OCI-LY1 (cell line): Measurements from ENCODE around the gene OCIAD1.

ENCODE experiments used
- H2AFZ ChIP-seq: fragments of 200-600 bp; sonication (generic), shearing (Covaris generic); 2 replicates; pipeline ENCODE4 v1.6.0; 2014; ENCODE audit warnings: antibody characterized with exemption, mild to moderate bottlenecking, low read length
- H3F3A ChIP-seq: fragments of 200-600 bp; sonication (generic), shearing (Covaris generic); 2 replicates; pipeline ENCODE4 v1.6.0; 2014; ENCODE audit warnings: mild to moderate bottlenecking, antibody characterized with exemption, low read length, moderate library complexity; ENCODE audit not compliant: insufficient read depth
- H3K27ac ChIP-seq: fragments of 200-600 bp; sonication (generic); 2 replicates; pipeline ENCODE4 v1.5.1; 2014; ENCODE audit warnings: low read length, mixed run types, mild to moderate bottlenecking, low read depth; ENCODE audit not compliant: poor library complexity, severe bottlenecking
- H3K27me3 ChIP-seq: fragments of 200-600 bp; sonication (generic); 2 replicates; pipeline ENCODE4 v1.6.0; 2014; ENCODE audit warnings: antibody characterized with exemption, mild to moderate bottlenecking, low read length, moderate library complexity; ENCODE audit not compliant: insufficient read depth
- H3K36me3 ChIP-seq: fragments of 200-600 bp; sonication (generic); 2 replicates; pipeline ENCODE4 v1.6.1; 2014; ENCODE audit warnings: mild to moderate bottlenecking, antibody characterized with exemption, low read length, moderate library complexity, mixed read lengths; ENCODE audit not compliant: insufficient read depth
- H3K4me1 ChIP-seq: fragments of 200-600 bp; sonication (generic); 2 replicates; pipeline ENCODE4 v1.5.1; 2014; ENCODE audit warnings: mild to moderate bottlenecking, low read length, moderate library complexity; ENCODE audit not compliant: insufficient read depth, severe bottlenecking
- H3K4me2 ChIP-seq: fragments of 200-600 bp; sonication (generic), shearing (Covaris generic); 2 replicates; pipeline ENCODE4 v1.6.1; 2014; ENCODE audit warnings: low read length
- H3K4me3 ChIP-seq: fragments of 200-600 bp; sonication (generic); 2 replicates; pipeline ENCODE4 v1.5.1; 2014; ENCODE audit warnings: low read length, low read depth, mild to moderate bottlenecking, mixed read lengths; ENCODE audit not compliant: poor library complexity, severe bottlenecking
- H3K79me2 ChIP-seq: fragments of 200-600 bp; shearing (Covaris generic); 2 replicates; pipeline ENCODE4 v1.6.1; 2016; ENCODE audit warnings: mixed run types, low read length, mixed read lengths; ENCODE audit not compliant: insufficient read depth
- H3K9ac ChIP-seq: fragments of 200-600 bp; sonication (generic), shearing (Covaris generic); 2 replicates; pipeline ENCODE4 v1.6.1; 2014; ENCODE audit warnings: mild to moderate bottlenecking, low read length, mixed read lengths
- H3K9me2 ChIP-seq: fragments of 200-600 bp; sonication (generic), shearing (Covaris generic); 2 replicates; pipeline ENCODE4 v1.6.1; 2014; ENCODE audit warnings: low read depth, mild to moderate bottlenecking, low read length, mixed read lengths
- H3K9me3 ChIP-seq: fragments of 200-600 bp; shearing (Covaris generic); 2 replicates; pipeline ENCODE4 v1.6.1; 2014; ENCODE audit warnings: low read length, mixed read lengths
- H4K20me1 ChIP-seq: fragments of 200-600 bp; sonication (generic), shearing (Covaris generic); 2 replicates; pipeline ENCODE4 v1.6.0; 2016; ENCODE audit warnings: mild to moderate bottlenecking, low read length; ENCODE audit not compliant: insufficient read depth
- CTCF ChIP-seq: fragments of 200-600 bp; sonication (generic), shearing (Covaris generic); IDR thresholded peaks from 2 replicates; pipeline ENCODE4 v1.5.1; 2017; ENCODE audit warnings: mild to moderate bottlenecking, antibody characterized with exemption, low read length, moderate library complexity, mixed read lengths
- EZH2 ChIP-seq: fragments of 200-600 bp; sonication (generic), shearing (Covaris generic); IDR thresholded peaks from 2 replicates; pipeline ENCODE4 v1.8.0; 2017; ENCODE audit warnings: borderline replicate concordance, mixed run types, mild to moderate bottlenecking, antibody characterized with exemption, low read length, moderate library complexity, mixed read lengths

The OCIAD1 gene

DNA sequence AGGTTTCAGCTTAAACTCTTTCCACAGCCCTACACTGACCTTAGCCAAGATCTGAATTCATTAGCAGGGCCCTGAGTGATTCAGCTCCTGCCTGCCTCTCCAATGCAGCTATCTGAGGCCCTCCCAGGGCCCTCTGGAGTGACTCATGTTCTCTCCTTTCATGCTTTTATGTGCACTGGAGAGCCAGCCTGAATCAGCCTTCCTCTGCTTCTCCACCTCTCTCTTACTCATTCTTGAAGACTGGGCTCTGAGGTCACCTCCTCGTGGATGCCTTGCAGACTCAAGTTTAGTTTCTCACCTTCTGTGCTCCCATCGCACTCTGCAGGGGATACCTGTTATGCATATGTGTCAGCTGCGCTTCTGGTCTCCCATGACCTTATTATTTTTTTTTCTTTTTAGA is 78.8 kb downstream of the OCIAD1 start:
- no peaks in the 10 kb centered on the region for H3K9me3 ChIP-seq
- H3K9me2 ChIP-seq = no peaks in the 10 kb centered on the region
- no peak overlapping the region for H3K4me2 ChIP-seq
- no peaks in the 10 kb centered on the region for H3F3A ChIP-seq
- H3K9ac ChIP-seq = no peak overlapping the region
- no peaks in the 10 kb centered on the region for H3K27me3 ChIP-seq
- no peak overlapping the region for H2AFZ ChIP-seq
- no peak overlapping the region for H3K4me3 ChIP-seq
- no peak overlapping the region for H3K27ac ChIP-seq
- no peaks in the 10 kb centered on the region for H4K20me1 ChIP-seq
- peaks cover 1% of the 10 kb centered on the region; the same call in 1 of the 2 replicates for H3K36me3 ChIP-seq
- TF ChIP-seq CTCF = no peak
- no peak for TF ChIP-seq EZH2
- H3K79me2 ChIP-seq = peaks cover 4% of the 10 kb centered on the region; the same call in 1 of the 2 replicates
- H3K4me1 ChIP-seq = peaks cover 19% of the 10 kb centered on the region

- H4K20me1 ChIP-seq = no peaks in the 10 kb centered on the region
- H3K27me3 ChIP-seq = no peaks in the 10 kb centered on the region
- no peak overlapping the region for H3K27ac ChIP-seq
- H3K4me2 ChIP-seq = no peak overlapping the region
- H3K4me3 ChIP-seq = no peak overlapping the region
- H3K79me2 ChIP-seq = peaks cover 4% of the 10 kb centered on the region; the same call in 1 of the 2 replicates
- no peaks in the 10 kb centered on the region for H3K36me3 ChIP-seq
- H3K9me2 ChIP-seq = no peaks in the 10 kb centered on the region
- no peak for TF ChIP-seq EZH2
- TF ChIP-seq CTCF = no peak
- no peaks in the 10 kb centered on the region for H3K9me3 ChIP-seq
- peaks cover 11% of the 10 kb centered on the region for H3K4me1 ChIP-seq
- no peak overlapping the region for H3K9ac ChIP-seq
- no peak overlapping the region for H2AFZ ChIP-seq
- no peaks in the 10 kb centered on the region for H3F3A ChIP-seq
These were observed 79.6 kb downstream of the OCIAD1 start for GRCh38 chr4:48910511-48910910.
